Measurements from ENCODE around the gene KRTAP10-10.

Gene KRTAP10-10

DNA sequence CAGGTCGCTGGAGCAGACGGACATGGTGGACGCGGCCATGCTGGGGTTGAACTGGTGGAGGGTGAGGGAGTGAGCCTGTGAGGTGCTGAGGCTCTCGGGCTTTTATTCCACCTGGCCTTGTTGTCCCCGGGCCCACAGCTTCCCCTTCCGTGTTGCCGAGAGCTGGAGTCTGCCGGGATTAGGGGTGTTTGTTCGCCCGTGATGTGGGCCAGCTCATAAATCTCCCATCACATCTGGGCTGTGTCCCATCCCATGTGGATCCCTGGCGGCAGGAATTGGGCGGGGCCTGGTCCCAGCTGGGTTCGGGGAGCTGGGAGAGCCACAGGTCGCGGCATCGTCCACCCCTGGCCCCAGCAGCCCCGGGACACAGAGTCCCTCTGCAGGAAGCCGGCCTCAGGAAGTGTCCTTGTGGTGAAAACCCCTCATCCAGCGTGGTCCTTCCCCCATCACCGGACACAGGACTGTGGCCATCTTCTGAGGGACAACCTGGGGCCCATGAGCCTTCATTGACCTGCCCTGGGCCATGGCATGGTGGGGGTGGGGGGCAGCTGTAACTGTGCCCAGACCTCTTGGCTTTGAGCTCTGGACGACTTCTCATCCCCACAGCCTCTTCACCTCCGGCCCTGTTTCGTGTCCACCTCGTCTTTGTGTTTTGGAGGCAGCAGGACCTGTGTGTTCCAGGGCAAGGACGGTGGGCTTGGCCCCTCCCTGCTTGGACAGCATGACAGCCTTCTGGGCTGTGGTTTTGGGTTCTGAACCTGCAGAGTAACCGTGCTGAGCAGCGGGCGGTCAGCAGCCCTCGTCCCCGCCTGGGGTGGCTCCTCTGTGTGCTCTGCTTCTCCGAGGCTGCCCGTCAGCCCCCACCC lies 44.5 kb upstream of the KRTAP10-10 start, which contains the start of gene KRTAP10-6:
KRTAP10-6 (minus strand) TSS at position 60 of the 866 bp plus-strand sequence; CDS start at position 39, 21 bp downstream.
- DNase-seq (ENCODE audit: extremely low read depth, low read depth): no peak
- TF ChIP-seq CTCF (IDR thresholded peaks at IDR 0.05; ENCODE audit: low read depth, low read length, missing control alignments): no peak
- no peak within 1 kb of the TSS for H3K4me3 ChIP-seq (replicated peaks; ENCODE audit: low read depth, low read length)

GRCh38 chr21:44593598-44594405 lies 43.4 kb upstream of the KRTAP10-10 start:
- no peak for DNase-seq (ENCODE audit: extremely low read depth, low read depth)
- no peak for TF ChIP-seq CTCF (IDR thresholded peaks at IDR 0.05; ENCODE audit: low read depth, low read length, missing control alignments)
- no peak overlapping the region for H3K4me3 ChIP-seq (replicated peaks; ENCODE audit: low read depth, low read length)

- no peak for TF ChIP-seq CTCF (IDR thresholded peaks at IDR 0.05; ENCODE audit: low read depth, low read length, missing control alignments)
- H3K4me3 ChIP-seq (replicated peaks; ENCODE audit: low read depth, low read length): no peak overlapping the region
- no peak for DNase-seq (ENCODE audit: extremely low read depth, low read depth)
Observed at GRCh38 chr21:44594406-44594916, 42.7 kb upstream of the KRTAP10-10 start.

DNA sequence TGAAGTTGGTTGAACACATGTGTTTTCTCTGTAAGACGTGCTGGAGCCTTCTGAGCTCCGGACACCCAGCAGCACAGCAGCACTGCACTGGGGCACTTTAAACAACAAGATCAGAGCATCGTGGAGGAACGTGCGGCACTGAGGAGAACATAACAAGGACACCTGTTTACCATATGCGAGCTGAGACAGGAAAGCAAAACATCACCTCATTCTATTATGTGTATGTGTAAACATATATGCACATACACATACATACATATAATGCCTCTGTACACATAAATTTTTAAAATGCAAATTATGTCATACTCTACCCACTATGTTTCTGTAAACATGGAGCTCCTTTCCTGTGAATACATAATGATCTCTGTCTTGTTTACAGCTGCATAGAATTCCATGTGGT lies 41.6 kb upstream of the KRTAP10-10 start:
- H3K4me3 ChIP-seq (replicated peaks; ENCODE audit: low read depth, low read length): no peak overlapping the region
- DNase-seq (ENCODE audit: extremely low read depth, low read depth): peak; percentile 16
- no peak for TF ChIP-seq CTCF (IDR thresholded peaks at IDR 0.05; ENCODE audit: low read depth, low read length, missing control alignments)

DNA sequence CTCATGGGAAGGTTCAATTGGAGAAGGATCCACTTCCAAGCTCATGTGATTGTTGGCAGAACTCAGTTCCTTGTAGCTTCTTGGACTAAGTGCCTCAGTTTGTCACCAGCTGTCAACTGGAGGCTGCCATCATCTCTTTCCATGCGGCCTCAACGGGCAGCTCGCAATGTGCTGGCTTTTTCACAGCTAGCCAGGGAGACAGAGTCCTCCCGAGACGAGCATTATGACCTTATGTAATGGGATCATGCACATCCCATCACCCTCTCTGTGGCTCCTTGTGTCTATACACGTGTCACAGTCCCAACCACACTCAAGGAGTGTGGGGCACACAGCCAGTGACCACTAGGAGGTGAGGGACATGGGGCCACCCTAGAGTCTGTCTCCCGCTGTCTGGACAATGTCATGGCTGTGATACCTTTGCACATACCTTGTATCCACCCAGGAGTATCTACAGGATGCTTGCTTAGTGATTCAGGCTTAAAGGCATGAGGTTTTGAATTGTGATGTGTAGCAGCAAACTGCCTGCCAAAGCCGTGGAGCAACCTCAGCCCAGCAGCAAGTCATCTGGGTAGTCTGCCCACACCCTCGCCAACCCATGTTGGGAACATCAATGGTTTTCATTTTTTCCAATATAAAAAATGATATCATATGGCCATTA lies 41.0 kb upstream of the KRTAP10-10 start:
- no peak for DNase-seq (ENCODE audit: extremely low read depth, low read depth)
- TF ChIP-seq CTCF (IDR thresholded peaks at IDR 0.05; ENCODE audit: low read depth, low read length, missing control alignments): no peak

GRCh38 chr21:44598061-44598460 lies 39.1 kb upstream of the KRTAP10-10 start:
- H3K4me3 ChIP-seq (replicated peaks; ENCODE audit: low read depth, low read length): no peak overlapping the region
- TF ChIP-seq CTCF (IDR thresholded peaks at IDR 0.05; ENCODE audit: low read depth, low read length, missing control alignments): no peak
- no peak for DNase-seq (ENCODE audit: extremely low read depth, low read depth)

More for the DNA sequence above, 41.0 kb upstream of the KRTAP10-10 start:
- H3K4me3 ChIP-seq (replicated peaks; ENCODE audit: low read depth, low read length): no peak overlapping the region

All from HFF-Myc (cell line).